Peyer's patch (tissue), 4 donors: ENCODE measurements around the gene SLC16A12. TPM values are rescaled to one million over a fixed set of nuclear protein-coding genes. Genes with fewer than 3 reads are reported as not detected.

ENCODE experiments used
- DNase-seq, 3 donors: peaks; one replicate each; pipeline ENCODE4 v3.0.0-alpha.2; 2017 to 2019
- H3K27ac ChIP-seq, 4 donors: fragments of 200-600 bp; sonication (generic); one replicate each; pipeline ENCODE4 v1.5.1; 2016 to 2019
- H3K27me3 ChIP-seq, 2 donors: fragments of 200-600 bp; sonication (generic); one replicate each; pipeline ENCODE4 v1.5.1; 2019
- H3K36me3 ChIP-seq, 3 donors: fragments of 200-600 bp; sonication (generic); one replicate each; pipeline ENCODE4 v1.5.1; 2016 to 2019
- H3K4me1 ChIP-seq, 4 donors: fragments of 200-600 bp; sonication (generic); one replicate each; pipeline ENCODE4 v1.5.1; 2016 to 2019
- H3K4me3 ChIP-seq, 4 donors: fragments of 200-600 bp; sonication (generic); 1 replicate in 3 of 4; 2 replicates in 1 of 4; pipeline ENCODE4 v1.5.1; 2016 to 2019; ENCODE audit warnings: mild to moderate bottlenecking in 1 of 4
- H3K9me3 ChIP-seq, 4 donors: fragments of 200-600 bp; sonication (generic); one replicate each; pipeline ENCODE4 v1.5.1; 2016 to 2019; ENCODE audit warnings: mild to moderate bottlenecking in 1 of 4
- CTCF ChIP-seq, 6 experiments: fragments of 450-650 bp in 4 of 6; fragments of 200-600 bp in 2 of 6; sonication (generic) in 1 of 6; IDR thresholded peaks; one replicate each; pipeline ENCODE4 v1.5.1; 2017 to 2019; ENCODE audit warnings: antibody characterized with exemption in 6 of 6, mild to moderate bottlenecking in 3 of 6, moderate library complexity in 1 of 6
- POLR2A ChIP-seq, 2 donors: fragments of 450-650 bp; IDR thresholded peaks; one replicate each; pipeline ENCODE4 v1.5.1; 2017; ENCODE audit warnings: antibody characterized with exemption in 2 of 2, mild to moderate bottlenecking in 2 of 2, moderate library complexity in 2 of 2
- total RNA-seq, 4 donors: library from RNA; depleted of rRNA; stranded (reverse); fragments of >200 nt; gene quantifications; one replicate each; pipeline ENCODE4 v1.1.0, GENCODE V29; 2016

Gene SLC16A12
- total RNA-seq, 4 donors from 2014 or later = 0.38 TPM; not detected in 3

- Histone ChIP-seq H3K9me3 (no peaks in the 10 kb centered on the region), H3K36me3 (no peaks in the 10 kb centered on the region), H3K4me1 (no peaks in the 10 kb centered on the region), H3K27ac (peak overlapping the region in 2 of 4 donors; percentile 33 to 65), H3K4me3 (no peak overlapping the region), H3K27me3 (no peaks in the 10 kb centered on the region)
- TF ChIP-seq POLR2A (IDR thresholded peaks at IDR 0.05) (no peak), CTCF (IDR thresholded peaks at IDR 0.05) (no peak)
- DNase-seq = no peak
These were observed 53.7 kb downstream of the SLC16A12 start for GRCh38 chr10:89481662-89482061.

- TF ChIP-seq CTCF (IDR thresholded peaks at IDR 0.05) (no peak), POLR2A (IDR thresholded peaks at IDR 0.05) (no peak)
- Histone ChIP-seq H3K27ac (peak overlapping the region in 1 of 4 donors; percentile 46), H3K4me3 (no peak overlapping the region), H3K4me1 (no peaks in the 10 kb centered on the region), H3K36me3 (no peaks in the 10 kb centered on the region), H3K9me3 (no peaks in the 10 kb centered on the region), H3K27me3 (no peaks in the 10 kb centered on the region)
- no peak for DNase-seq
These were observed 55.5 kb downstream of the SLC16A12 start for GRCh38 chr10:89479771-89480446.

- Histone ChIP-seq H3K9me3 (no peaks in the 10 kb centered on the region), H3K4me3 (no peak overlapping the region), H3K36me3 (no peaks in the 10 kb centered on the region), H3K27me3 (no peaks in the 10 kb centered on the region), H3K27ac (peak overlapping the region in 3 of 4 donors; percentile 1 to 46 (median 40)), H3K4me1 (no peaks in the 10 kb centered on the region)
- TF ChIP-seq CTCF (IDR thresholded peaks at IDR 0.05) (no peak), POLR2A (IDR thresholded peaks at IDR 0.05) (no peak)
- DNase-seq = no peak
These were observed 56.4 kb downstream of the SLC16A12 start for GRCh38 chr10:89478739-89479654.

- Histone ChIP-seq H3K36me3 (no peaks in the 10 kb centered on the region), H3K27me3 (no peaks in the 10 kb centered on the region), H3K4me3 (no peak overlapping the region), H3K27ac (peak overlapping the region in 2 of 4 donors; percentile 1 to 46), H3K4me1 (no peaks in the 10 kb centered on the region), H3K9me3 (no peaks in the 10 kb centered on the region)
- TF ChIP-seq POLR2A (IDR thresholded peaks at IDR 0.05) (no peak), CTCF (IDR thresholded peaks at IDR 0.05) (no peak)
- DNase-seq = no peak
These were observed 57.2 kb downstream of the SLC16A12 start for GRCh38 chr10:89478085-89478738.

GRCh38 chr10:89476150-89476549, 59.2 kb downstream of the SLC16A12 start:
- Histone ChIP-seq H3K4me1 (no peaks in the 10 kb centered on the region), H3K27ac (peak overlapping the region in 2 of 4 donors; percentile 6 to 67), H3K27me3 (no peaks in the 10 kb centered on the region), H3K9me3 (no peaks in the 10 kb centered on the region), H3K36me3 (no peaks in the 10 kb centered on the region), H3K4me3 (no peak overlapping the region)
- no peak for DNase-seq
- TF ChIP-seq POLR2A (IDR thresholded peaks at IDR 0.05) = no peak
- TF ChIP-seq CTCF (IDR thresholded peaks at IDR 0.05) = no peak
